Testis (tissue), 2 donors: ENCODE results near the gene CXorf49.
"Not testable (repeated sequence)": the region's sequence is repeated elsewhere in the genome, so short reads cannot be mapped to it uniquely, and the experiment has no call there.

Experiments
- POLR2A ChIP-seq: fragments of 450-650 bp; IDR thresholded peaks from one replicate; pipeline ENCODE4 v1.6.1; 2017; ENCODE audit warnings: antibody characterized with exemption, mild to moderate bottlenecking, moderate library complexity
- TF ChIP-seq, protein P1 (sequence below), 3 experiments: fragments of 450-650 bp in 2 of 3; fragments of 200-600 bp in 1 of 3; sonication (generic) in 1 of 3; IDR thresholded peaks; one replicate each; pipeline ENCODE4 v1.5.1; 2016 to 2019; ENCODE audit warnings: antibody characterized with exemption in 3 of 3, mild to moderate bottlenecking in 2 of 3, moderate library complexity in 1 of 3

DNA sequence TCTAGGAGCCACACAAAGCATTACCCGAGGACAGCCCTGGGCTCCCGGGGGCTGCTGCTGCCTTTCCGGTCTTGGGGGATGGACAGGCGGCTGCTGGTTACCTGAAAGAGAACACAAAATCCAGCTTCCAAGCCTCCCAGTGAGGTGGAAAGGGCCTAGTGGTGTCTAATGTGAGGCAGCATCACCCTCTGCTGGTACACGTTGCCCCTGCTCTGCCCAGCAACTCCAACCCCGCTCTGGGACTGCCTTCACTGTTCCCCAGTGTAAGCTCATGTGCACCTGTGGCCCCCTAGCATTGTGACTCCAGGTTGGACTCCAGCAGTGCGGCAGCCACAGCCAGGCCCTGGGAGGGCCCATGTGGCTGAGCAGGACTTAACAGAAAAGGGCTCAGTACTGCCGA is 2.5 kb downstream of the CXorf49 start:
- TF ChIP-seq, protein P1, sequence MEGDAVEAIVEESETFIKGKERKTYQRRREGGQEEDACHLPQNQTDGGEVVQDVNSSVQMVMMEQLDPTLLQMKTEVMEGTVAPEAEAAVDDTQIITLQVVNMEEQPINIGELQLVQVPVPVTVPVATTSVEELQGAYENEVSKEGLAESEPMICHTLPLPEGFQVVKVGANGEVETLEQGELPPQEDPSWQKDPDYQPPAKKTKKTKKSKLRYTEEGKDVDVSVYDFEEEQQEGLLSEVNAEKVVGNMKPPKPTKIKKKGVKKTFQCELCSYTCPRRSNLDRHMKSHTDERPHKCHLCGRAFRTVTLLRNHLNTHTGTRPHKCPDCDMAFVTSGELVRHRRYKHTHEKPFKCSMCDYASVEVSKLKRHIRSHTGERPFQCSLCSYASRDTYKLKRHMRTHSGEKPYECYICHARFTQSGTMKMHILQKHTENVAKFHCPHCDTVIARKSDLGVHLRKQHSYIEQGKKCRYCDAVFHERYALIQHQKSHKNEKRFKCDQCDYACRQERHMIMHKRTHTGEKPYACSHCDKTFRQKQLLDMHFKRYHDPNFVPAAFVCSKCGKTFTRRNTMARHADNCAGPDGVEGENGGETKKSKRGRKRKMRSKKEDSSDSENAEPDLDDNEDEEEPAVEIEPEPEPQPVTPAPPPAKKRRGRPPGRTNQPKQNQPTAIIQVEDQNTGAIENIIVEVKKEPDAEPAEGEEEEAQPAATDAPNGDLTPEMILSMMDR (IDR thresholded peaks at IDR 0.05), result not testable (repeated sequence)
- TF ChIP-seq POLR2A, result not testable (repeated sequence)
